HepG2 (cell line): ENCODE measurements around the gene HSPA13. TPM values are rescaled to one million over a fixed set of nuclear protein-coding genes. Genes with fewer than 3 reads are reported as not detected.

Experiments
- DMAP1 ChIP-seq: IDR thresholded peaks from 2 replicates; pipeline ENCODE4 v1.6.1; 2016
- FOSL1 ChIP-seq: sonication (generic); formaldehyde crosslinking; IDR thresholded peaks from 2 replicates; pipeline ENCODE4 v1.9.0; 2021; ENCODE audit warnings: missing genetic modification reagents, borderline replicate concordance
- HOXA5 ChIP-seq: sonication (generic); formaldehyde crosslinking; IDR thresholded peaks from 2 replicates; pipeline ENCODE4 v1.4.0; 2020; ENCODE audit warnings: missing genetic modification reagents
- KAT2B ChIP-seq: fragments of 150-350 bp; IDR thresholded peaks from 2 replicates; pipeline ENCODE4 v1.6.1; 2014; ENCODE audit warnings: low read depth, low read length, borderline replicate concordance
- KLF16 ChIP-seq, 2 experiments: sonication (generic) in 1 of 2; formaldehyde crosslinking in 1 of 2; IDR thresholded peaks; 2 replicates each; pipeline versions ENCODE4 v1.6.1 to v1.8.0; 2016 to 2023; ENCODE audit warnings: missing genetic modification reagents in 2 of 2, missing compliant biosample characterization in 1 of 2
- NFE2L1 ChIP-seq: sonication (generic); formaldehyde crosslinking; IDR thresholded peaks from 2 replicates; pipeline ENCODE4 v1.4.0; 2020; ENCODE audit warnings: missing genetic modification reagents, mild to moderate bottlenecking, borderline replicate concordance
- NR2C2 ChIP-seq: sonication (generic); formaldehyde crosslinking; IDR thresholded peaks from 2 replicates; pipeline ENCODE4 v1.4.0; 2020; ENCODE audit warnings: missing genetic modification reagents, mild to moderate bottlenecking, moderate library complexity, borderline replicate concordance
- RBM22 ChIP-seq: fragments of 200-400 bp; formaldehyde crosslinking; optimal IDR thresholded peaks from 2 replicates; pipeline ENCODE3; 2017; ENCODE audit warnings: mild to moderate bottlenecking, low read length, moderate library complexity
- TRIM22 ChIP-seq: fragments of 450-650 bp; IDR thresholded peaks from 2 replicates; pipeline ENCODE4 v1.6.1; 2017
- ZBTB44 ChIP-seq: sonication (generic); formaldehyde crosslinking; IDR thresholded peaks from 2 replicates; pipeline ENCODE4 v1.4.0; 2020; ENCODE audit warnings: missing genetic modification reagents
- ZNF124 ChIP-seq: sonication (generic); formaldehyde crosslinking; IDR thresholded peaks from 2 replicates; pipeline ENCODE4 v1.4.0; 2020; ENCODE audit warnings: missing genetic modification reagents
- ZNF180 ChIP-seq: sonication (generic); formaldehyde crosslinking; IDR thresholded peaks from 2 replicates; pipeline ENCODE4 v1.4.0; 2020; ENCODE audit warnings: low read depth, missing genetic modification reagents, borderline replicate concordance
- ZNF20 ChIP-seq: sonication (generic); formaldehyde crosslinking; IDR thresholded peaks from 2 replicates; pipeline ENCODE4 v1.4.0; 2020; ENCODE audit warnings: mild to moderate bottlenecking, moderate library complexity, missing genetic modification reagents
- ZNF235 ChIP-seq: sonication (generic); formaldehyde crosslinking; IDR thresholded peaks from 2 replicates; pipeline ENCODE4 v1.8.1; 2023; ENCODE audit warnings: mild to moderate bottlenecking, missing genetic modification reagents, borderline replicate concordance
- ZNF251 ChIP-seq: sonication (generic); formaldehyde crosslinking; IDR thresholded peaks from 2 replicates; pipeline ENCODE4 v1.9.0; 2021; ENCODE audit warnings: mild to moderate bottlenecking, missing genetic modification reagents
- ZNF296 ChIP-seq: sonication (generic); formaldehyde crosslinking; conservative IDR thresholded peaks from 2 replicates; pipeline ENCODE4 v1.5.0; 2020; ENCODE audit warnings: mild to moderate bottlenecking, missing genetic modification reagents
- ZNF350 ChIP-seq: sonication (generic); formaldehyde crosslinking; IDR thresholded peaks from 2 replicates; pipeline ENCODE4 v1.4.0; 2020; ENCODE audit warnings: mild to moderate bottlenecking, low read depth, missing genetic modification reagents, borderline replicate concordance
- ZNF367 ChIP-seq: sonication (generic); formaldehyde crosslinking; IDR thresholded peaks from 2 replicates; pipeline ENCODE4 v1.4.0; 2020; ENCODE audit warnings: missing genetic modification reagents, borderline replicate concordance
- ZNF460 ChIP-seq: sonication (generic); formaldehyde crosslinking; IDR thresholded peaks from 2 replicates; pipeline ENCODE4 v1.5.1; 2020; ENCODE audit warnings: missing genetic modification reagents, mild to moderate bottlenecking, borderline replicate concordance
- ZSCAN29 ChIP-seq: sonication (generic); formaldehyde crosslinking; conservative IDR thresholded peaks from 2 replicates; pipeline ENCODE4 v1.4.0; 2020; ENCODE audit warnings: mild to moderate bottlenecking, missing genetic modification reagents
- polyA plus RNA-seq, 8 experiments: library from polyadenylated mRNA; depleted of rRNA in 3 of 8; stranded (reverse) in 7 of 8; unstranded in 1 of 8; fragments of >200 nt; fragmentation: Illumina TruSeq in 4 of 8; extraction: Trizol in 4 of 8; gene quantifications; 2 replicates each; pipeline versions ENCODE4 v1.2.1 to v1.2.3, GENCODE V29; 2011 to 2016; ENCODE audit warnings: low read depth in 4 of 8, missing spikeins in 1 of 8, mixed read lengths in 1 of 8; ENCODE audit not compliant: insufficient read depth in 1 of 8
- total RNA-seq, 5 experiments: library from RNA; depleted of rRNA; stranded (reverse); fragments of >200 nt; fragmentation: Illumina TruSeq; extraction: Trizol; gene quantifications; 2 replicates each; pipeline ENCODE4 v1.2.3, GENCODE V29; 2016; ENCODE audit warnings: low read depth in 1 of 5
- TF ChIP-seq, protein P1 (sequence below): sonication (generic); formaldehyde crosslinking; IDR thresholded peaks from 2 replicates; pipeline ENCODE4 v1.4.0; 2020; ENCODE audit warnings: missing genetic modification reagents, borderline replicate concordance
- TF ChIP-seq, protein P2 (sequence below): sonication (generic); formaldehyde crosslinking; IDR thresholded peaks from 2 replicates; pipeline ENCODE4 v1.4.0; 2020; ENCODE audit warnings: missing genetic modification reagents

HSPA13 gene
- total and polyA plus RNA-seq, 2 of the 13 experiments (the other 11 are each of a cell fraction or from before 2014, with no cell fraction given) = 21.2 to 28.4 TPM

DNA sequence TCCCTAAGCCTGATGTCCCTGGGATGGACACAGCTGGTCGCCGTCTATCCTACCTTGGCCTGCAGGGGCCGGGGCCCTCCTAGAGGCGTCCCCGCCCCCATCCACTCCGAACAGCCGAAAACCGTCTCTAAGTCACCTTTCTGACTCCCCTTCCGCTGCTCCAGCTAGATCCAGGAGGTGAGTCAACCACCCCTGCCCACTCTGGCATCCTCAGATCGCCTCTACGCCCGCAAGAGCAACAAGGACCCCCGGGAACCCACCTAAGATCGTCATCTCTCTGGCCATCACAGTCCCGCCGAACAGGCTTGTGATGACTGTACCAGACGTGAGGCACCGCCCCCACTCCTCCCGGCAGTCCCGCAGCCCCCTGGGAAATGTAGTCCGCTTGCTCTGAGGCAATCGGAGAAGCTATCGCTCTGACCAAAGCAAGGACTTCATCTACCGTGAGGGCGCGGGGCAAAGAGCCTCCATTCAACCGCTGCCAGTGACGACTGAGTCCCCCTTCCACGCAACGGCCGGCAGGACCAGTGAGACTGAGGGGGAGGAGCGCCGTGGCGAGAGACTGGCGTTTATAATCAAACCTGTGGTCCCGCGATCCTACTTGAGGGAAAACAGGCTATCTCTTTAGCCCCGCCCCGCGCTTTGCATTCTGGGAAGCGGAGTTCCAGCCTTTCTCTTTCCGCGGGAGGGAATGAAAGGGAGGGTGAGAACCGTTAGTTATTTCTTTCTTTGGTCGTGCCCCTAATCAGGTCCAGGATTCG, at the start of gene HSPA13 (continued):
- no peak for TF ChIP-seq TRIM22
- TF ChIP-seq ZNF350 (CRISPR knock-in tag) = peak; percentile 64
- TF ChIP-seq ZNF235 (CRISPR knock-in tag) = peak; percentile 4; the same call in 1 of the 2 replicates
- no peak for TF ChIP-seq FOSL1 (CRISPR knock-in tag)
- TF ChIP-seq NR2C2 (CRISPR knock-in tag) = peak; percentile 75
- no peak for TF ChIP-seq ZNF460 (CRISPR knock-in tag)
- TF ChIP-seq RBM22 = no peak
- TF ChIP-seq, protein P1, sequence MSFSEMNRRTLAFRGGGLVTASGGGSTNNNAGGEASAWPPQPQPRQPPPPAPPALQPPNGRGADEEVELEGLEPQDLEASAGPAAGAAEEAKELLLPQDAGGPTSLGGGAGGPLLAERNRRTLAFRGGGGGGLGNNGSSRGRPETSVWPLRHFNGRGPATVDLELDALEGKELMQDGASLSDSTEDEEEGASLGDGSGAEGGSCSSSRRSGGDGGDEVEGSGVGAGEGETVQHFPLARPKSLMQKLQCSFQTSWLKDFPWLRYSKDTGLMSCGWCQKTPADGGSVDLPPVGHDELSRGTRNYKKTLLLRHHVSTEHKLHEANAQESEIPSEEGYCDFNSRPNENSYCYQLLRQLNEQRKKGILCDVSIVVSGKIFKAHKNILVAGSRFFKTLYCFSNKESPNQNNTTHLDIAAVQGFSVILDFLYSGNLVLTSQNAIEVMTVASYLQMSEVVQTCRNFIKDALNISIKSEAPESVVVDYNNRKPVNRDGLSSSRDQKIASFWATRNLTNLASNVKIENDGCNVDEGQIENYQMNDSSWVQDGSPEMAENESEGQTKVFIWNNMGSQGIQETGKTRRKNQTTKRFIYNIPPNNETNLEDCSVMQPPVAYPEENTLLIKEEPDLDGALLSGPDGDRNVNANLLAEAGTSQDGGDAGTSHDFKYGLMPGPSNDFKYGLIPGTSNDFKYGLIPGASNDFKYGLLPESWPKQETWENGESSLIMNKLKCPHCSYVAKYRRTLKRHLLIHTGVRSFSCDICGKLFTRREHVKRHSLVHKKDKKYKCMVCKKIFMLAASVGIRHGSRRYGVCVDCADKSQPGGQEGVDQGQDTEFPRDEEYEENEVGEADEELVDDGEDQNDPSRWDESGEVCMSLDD (CRISPR knock-in tag) = no peak
- TF ChIP-seq ZSCAN29 (CRISPR knock-in tag) = no peak
- TF ChIP-seq ZNF296 (CRISPR knock-in tag) = no peak
- no peak; the same call in 1 of the 2 replicates for TF ChIP-seq ZNF180
- no peak for TF ChIP-seq ZNF251 (CRISPR knock-in tag)
- TF ChIP-seq HOXA5 = 0 out of 2 replicates have a peak, but pooled peaks have one; percentile 23
- TF ChIP-seq KAT2B = no peak
- TF ChIP-seq ZBTB44 = no peak
- peak in 1 of 2 experiments; percentile 53; a peak in 1 of 4 replicates for TF ChIP-seq KLF16 (CRISPR knock-in tag; IDR thresholded peaks at IDR 0.05)
- TF ChIP-seq ZNF20 (CRISPR knock-in tag) = no peak
- TF ChIP-seq NFE2L1 (CRISPR knock-in tag) = no peak
- TF ChIP-seq ZNF367 (CRISPR knock-in tag) = no peak
- peak; percentile 29; the same call in 1 of the 2 replicates for TF ChIP-seq DMAP1
- TF ChIP-seq, protein P2, sequence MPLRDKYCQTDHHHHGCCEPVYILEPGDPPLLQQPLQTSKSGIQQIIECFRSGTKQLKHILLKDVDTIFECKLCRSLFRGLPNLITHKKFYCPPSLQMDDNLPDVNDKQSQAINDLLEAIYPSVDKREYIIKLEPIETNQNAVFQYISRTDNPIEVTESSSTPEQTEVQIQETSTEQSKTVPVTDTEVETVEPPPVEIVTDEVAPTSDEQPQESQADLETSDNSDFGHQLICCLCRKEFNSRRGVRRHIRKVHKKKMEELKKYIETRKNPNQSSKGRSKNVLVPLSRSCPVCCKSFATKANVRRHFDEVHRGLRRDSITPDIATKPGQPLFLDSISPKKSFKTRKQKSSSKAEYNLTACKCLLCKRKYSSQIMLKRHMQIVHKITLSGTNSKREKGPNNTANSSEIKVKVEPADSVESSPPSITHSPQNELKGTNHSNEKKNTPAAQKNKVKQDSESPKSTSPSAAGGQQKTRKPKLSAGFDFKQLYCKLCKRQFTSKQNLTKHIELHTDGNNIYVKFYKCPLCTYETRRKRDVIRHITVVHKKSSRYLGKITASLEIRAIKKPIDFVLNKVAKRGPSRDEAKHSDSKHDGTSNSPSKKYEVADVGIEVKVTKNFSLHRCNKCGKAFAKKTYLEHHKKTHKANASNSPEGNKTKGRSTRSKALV (CRISPR knock-in tag) = no peak
- TF ChIP-seq ZNF124 (CRISPR knock-in tag) = no peak; the same call in 1 of the 2 replicates
